ENCODE results near the gene AKR1D1.
"Not testable (repeated sequence)": the region's sequence is repeated elsewhere in the genome, so short reads cannot be mapped to it uniquely, and the experiment has no call there.

AKR1D1 gene

DNA sequence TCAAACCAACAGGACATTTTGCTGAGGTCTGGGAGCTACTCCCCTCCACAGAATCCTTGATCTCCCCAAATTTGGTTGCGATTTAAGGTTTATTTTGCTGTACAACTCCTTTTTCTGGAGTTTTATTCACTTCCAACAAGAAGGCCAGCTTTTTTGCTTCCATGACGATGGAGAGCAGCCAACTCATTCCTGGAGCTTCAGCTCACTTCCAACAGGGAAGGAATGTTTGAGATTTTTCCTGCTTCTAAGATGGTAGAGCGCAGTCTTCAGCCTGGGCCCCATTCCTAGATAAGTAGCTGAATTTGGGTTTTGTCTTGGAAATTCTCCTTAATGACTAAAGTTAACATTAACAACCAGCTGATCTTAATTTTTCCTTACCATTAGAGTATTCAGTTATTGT lies 43.5 kb upstream of the AKR1D1 start:
- ChIA-PET CTCF (interaction anchor here (1.0 to 1.2 kb wide), 4 partner anchors 24 to 129 kb away, joined by 3 to 7 read pairs (median 3); partner anchors contain the start of gene CREB3L2), POLR2A (no interaction called here)
- no peak for DNase-seq (ENCODE audit: extremely low spot score)
- TF ChIP-seq, protein P1, sequence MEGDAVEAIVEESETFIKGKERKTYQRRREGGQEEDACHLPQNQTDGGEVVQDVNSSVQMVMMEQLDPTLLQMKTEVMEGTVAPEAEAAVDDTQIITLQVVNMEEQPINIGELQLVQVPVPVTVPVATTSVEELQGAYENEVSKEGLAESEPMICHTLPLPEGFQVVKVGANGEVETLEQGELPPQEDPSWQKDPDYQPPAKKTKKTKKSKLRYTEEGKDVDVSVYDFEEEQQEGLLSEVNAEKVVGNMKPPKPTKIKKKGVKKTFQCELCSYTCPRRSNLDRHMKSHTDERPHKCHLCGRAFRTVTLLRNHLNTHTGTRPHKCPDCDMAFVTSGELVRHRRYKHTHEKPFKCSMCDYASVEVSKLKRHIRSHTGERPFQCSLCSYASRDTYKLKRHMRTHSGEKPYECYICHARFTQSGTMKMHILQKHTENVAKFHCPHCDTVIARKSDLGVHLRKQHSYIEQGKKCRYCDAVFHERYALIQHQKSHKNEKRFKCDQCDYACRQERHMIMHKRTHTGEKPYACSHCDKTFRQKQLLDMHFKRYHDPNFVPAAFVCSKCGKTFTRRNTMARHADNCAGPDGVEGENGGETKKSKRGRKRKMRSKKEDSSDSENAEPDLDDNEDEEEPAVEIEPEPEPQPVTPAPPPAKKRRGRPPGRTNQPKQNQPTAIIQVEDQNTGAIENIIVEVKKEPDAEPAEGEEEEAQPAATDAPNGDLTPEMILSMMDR (IDR thresholded peaks at IDR 0.05; ENCODE audit: control extremely low read depth, extremely low read depth, low read depth, missing control alignments), result no peak

DNA sequence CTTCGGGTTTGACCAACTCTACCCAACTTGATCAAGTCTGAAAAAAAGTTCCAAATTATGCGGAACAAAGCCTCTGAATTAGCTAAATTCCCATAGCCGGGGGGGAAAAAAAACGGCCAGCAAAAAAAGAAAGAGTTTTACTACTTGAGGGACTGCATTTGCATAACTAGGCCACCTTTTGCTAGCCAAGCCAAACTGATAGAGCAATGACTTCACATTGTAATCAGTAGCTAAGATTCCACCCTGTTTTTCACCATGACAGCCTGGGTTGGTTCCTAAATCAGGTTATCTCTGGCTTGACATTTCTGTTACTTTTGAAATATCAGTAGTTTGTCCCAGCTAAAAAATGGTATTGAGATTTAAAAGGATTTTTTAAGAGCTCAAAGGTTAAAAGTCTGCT lies 43.0 kb upstream of the AKR1D1 start:
- no peak for DNase-seq (ENCODE audit: extremely low spot score)
- TF ChIP-seq, protein P1 (IDR thresholded peaks at IDR 0.05; ENCODE audit: control extremely low read depth, extremely low read depth, low read depth, missing control alignments), result no peak
- POLR2A ChIA-PET, result no interaction called here
- CTCF ChIA-PET, result interaction anchor here (0.9 to 1.2 kb wide), 4 partner anchors 22 to 129 kb away, joined by 3 read pairs; no protein-coding TSS in a partner anchor

DNA sequence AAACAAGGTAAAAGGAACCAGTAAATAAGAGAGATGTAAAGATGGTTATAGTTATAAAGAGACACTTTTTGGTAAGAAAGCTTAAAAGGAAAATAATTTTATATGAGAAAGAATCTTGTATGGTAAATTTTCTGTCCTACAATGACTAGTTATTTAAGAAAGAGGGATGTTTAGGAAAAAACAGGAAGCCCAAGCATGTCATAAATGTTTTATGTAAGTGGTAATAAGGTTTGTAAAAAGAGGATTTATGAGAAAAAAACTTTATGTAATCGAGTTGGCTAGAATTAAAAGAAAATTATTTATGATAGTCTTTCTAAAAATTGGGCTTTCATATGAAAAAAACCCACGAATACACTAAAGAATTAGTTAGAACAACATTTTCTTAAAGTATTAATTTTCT lies 40.1 kb upstream of the AKR1D1 start:
- TF ChIP-seq, protein P1 (IDR thresholded peaks at IDR 0.05; ENCODE audit: control extremely low read depth, extremely low read depth, low read depth, missing control alignments), result no peak
- ChIA-PET POLR2A (no interaction called here), CTCF (interaction anchor here (1.1 kb wide), 1 partner anchor 8 kb away, joined by 3 read pairs; no protein-coding TSS in a partner anchor)
- no peak for DNase-seq (ENCODE audit: extremely low spot score)

DNA sequence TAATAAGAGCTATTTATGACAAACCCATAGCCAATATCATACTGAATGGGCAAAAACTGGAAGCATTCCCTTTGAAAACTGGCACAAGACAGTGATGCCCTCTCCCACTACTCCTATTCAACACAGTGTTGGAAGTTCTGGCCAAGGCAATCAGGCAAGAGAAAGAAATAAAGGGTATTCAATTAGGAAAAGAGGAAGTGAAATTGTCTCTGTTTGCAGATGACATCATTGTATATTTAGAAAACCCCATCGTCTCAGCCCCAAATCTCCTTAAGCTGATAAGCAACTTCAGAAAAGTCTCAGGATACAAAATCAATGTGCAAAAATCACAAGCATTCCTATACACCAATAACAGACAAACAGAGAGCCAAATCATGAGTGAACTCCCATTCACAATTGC lies 36.2 kb upstream of the AKR1D1 start:
- CTCF ChIA-PET, POLR2A ChIA-PET: not testable (repeated sequence)

DNA sequence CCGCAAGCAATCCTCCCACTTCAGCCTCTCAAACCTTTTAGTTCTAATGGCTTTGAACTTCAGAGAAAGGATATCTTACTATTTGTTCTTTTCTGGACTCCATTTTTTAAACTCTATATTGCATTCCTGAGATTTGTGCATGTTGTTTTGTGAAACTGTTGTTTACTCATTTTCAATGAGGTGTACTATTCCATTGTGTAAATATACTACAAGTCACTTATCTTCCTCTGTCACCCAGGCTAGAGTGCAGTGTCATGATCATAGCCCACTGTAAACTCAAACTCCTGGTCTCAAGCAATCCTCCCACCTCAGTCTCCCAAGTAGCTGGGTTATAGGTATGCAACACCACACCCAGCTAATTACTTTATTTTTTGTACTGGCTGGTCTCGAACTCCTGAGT lies 31.4 kb upstream of the AKR1D1 start:
- no peak for DNase-seq (ENCODE audit: extremely low spot score)
- TF ChIP-seq, protein P1 (IDR thresholded peaks at IDR 0.05; ENCODE audit: control extremely low read depth, extremely low read depth, low read depth, missing control alignments), result no peak
- ChIA-PET POLR2A (no interaction called here), CTCF (interaction anchor here (0.9 kb wide), 1 partner anchor 66 kb away, joined by 3 read pairs; no protein-coding TSS in a partner anchor)

More for the DNA sequence above, 36.2 kb upstream of the AKR1D1 start:
- DNase-seq (ENCODE audit: extremely low spot score), result not testable (repeated sequence)

DNA sequence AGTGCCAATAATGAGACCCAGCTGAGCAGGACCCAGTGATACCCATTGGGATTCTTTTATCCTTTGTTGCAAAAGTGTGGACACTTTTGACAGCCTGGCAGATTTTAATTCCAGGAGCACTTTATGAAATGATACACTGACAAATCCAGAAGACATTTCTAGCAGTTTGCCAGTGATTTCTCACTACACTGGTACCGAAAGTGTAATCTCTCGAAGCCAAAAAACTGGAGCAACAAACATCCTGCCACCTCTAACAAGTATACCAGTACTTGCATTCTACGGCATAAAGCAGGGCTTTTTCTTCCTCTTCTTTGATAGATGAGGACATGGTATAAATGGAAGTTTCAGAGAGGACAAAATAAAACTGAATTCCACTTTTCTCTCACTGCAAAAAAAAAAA lies 28.4 kb upstream of the AKR1D1 start:
- TF ChIP-seq, protein P1 (IDR thresholded peaks at IDR 0.05; ENCODE audit: control extremely low read depth, extremely low read depth, low read depth, missing control alignments), result no peak
- CTCF ChIA-PET, result no interaction called here
- DNase-seq (ENCODE audit: extremely low spot score), result no peak
- POLR2A ChIA-PET, result no interaction called here

DNA sequence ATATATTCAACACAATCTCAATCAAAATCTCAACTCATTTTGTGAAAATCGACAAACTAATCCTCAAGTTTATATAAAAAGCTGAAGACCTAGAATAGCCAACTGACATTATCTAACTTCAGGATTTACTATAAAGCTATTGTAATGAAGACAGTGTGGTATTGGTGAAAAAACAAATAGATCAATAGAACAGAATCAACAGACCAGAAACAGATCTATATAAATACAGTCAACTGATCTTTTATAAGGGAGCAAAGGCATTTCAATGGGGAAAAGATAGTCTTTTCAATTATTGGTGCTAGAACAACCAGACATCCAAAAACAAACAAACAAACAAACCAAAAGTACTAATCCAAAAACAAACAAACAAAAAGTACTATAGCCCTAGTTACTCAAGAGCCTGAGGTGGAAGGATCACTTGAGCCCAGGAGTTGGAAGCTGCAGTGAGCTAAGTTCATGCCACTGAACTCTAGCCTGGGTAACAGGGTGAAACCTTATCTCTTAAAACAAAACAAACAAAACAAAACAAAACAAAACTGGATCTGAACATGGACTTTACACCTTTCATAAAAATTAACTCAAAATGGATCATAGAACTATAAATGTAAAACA lies 26.6 kb upstream of the AKR1D1 start:
- CTCF ChIA-PET, result no interaction called here
- TF ChIP-seq, protein P1 (IDR thresholded peaks at IDR 0.05; ENCODE audit: control extremely low read depth, extremely low read depth, low read depth, missing control alignments), result no peak
- POLR2A ChIA-PET, result no interaction called here
- no peak for DNase-seq (ENCODE audit: extremely low spot score)

DNA sequence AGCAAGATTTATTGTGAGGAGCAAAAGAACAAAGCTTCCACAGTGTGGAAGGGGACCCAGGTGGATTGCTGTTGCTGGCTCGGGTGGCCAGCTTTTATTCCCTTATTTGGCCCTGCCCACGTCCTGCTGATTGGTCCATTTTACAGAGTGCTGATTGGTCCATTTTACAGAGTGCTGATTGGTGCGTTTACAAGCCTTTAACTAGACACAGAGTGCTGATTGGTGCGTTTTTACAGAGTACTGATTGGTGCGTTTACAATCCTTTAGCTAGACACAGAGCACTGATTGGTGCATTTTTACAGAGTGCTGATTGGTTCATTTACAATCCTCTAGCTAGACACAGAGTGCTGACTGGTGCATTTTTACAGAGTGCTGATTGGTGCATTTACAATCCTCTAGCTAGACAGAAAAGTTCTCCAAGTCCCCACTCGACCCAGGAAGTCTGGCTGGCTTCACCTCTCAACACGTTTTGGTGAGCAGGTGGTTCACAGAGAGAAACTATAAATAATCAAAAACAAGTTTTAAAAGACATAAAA lies 24.5 kb upstream of the AKR1D1 start:
- POLR2A ChIA-PET; CTCF ChIA-PET; DNase-seq (ENCODE audit: extremely low spot score): not testable (repeated sequence)
